Glutamatergic neuron (in vitro differentiated cells): ENCODE data around the gene UNC13C. TPM values are rescaled to one million over a fixed set of nuclear protein-coding genes. Genes with fewer than 3 reads are reported as not detected.

ENCODE experiments used
- DNase-seq: peaks from one replicate; pipeline ENCODE4 v3.0.0; 2022
- H3K27ac Mint-ChIP-seq: one replicate; pipeline ENCODE4 v1.8.0; 2020; ENCODE audit warnings: mild to moderate bottlenecking, mixed read lengths, inconsistent platforms; ENCODE audit not compliant: unreplicated experiment
- H3K27me3 Mint-ChIP-seq: one replicate; pipeline ENCODE4 v1.8.0; 2020; ENCODE audit warnings: mild to moderate bottlenecking, moderate library complexity, mixed read lengths, inconsistent platforms; ENCODE audit not compliant: unreplicated experiment
- H3K36me3 Mint-ChIP-seq: one replicate; pipeline ENCODE4 v1.8.0; 2020; ENCODE audit warnings: mild to moderate bottlenecking, mixed read lengths, inconsistent platforms; ENCODE audit not compliant: unreplicated experiment
- H3K4me1 Mint-ChIP-seq: one replicate; pipeline ENCODE4 v1.8.0; 2020; ENCODE audit warnings: mild to moderate bottlenecking, low read depth, mixed read lengths, inconsistent platforms; ENCODE audit not compliant: unreplicated experiment
- H3K4me3 Mint-ChIP-seq: one replicate; pipeline ENCODE4 v1.8.0; 2020; ENCODE audit warnings: mild to moderate bottlenecking, mixed read lengths, inconsistent platforms; ENCODE audit not compliant: unreplicated experiment
- H3K9me3 Mint-ChIP-seq: one replicate; pipeline ENCODE4 v1.8.0; 2020; ENCODE audit warnings: mild to moderate bottlenecking, moderate library complexity, mixed read lengths, inconsistent platforms; ENCODE audit not compliant: unreplicated experiment
- total RNA-seq: library from RNA; stranded (reverse); fragmentation: NEBNext Ultra II Directional; extraction: Animal tissue kit (Norgen Biotek cat#: 25700); gene quantifications from one replicate; pipeline ENCODE4 v1.2.1, GENCODE V29; 2021; ENCODE audit not compliant: unreplicated experiment
- TF ChIP-seq, protein P1 (sequence below): fragments of 200-600 bp; sonication (generic); IDR thresholded peaks from one replicate; pipeline ENCODE4 v1.5.0; 2021; ENCODE audit not compliant: partially characterized antibody, unreplicated experiment

Gene UNC13C
- total RNA-seq, 1 donor from 2014 or later = 0.49 TPM

DNA sequence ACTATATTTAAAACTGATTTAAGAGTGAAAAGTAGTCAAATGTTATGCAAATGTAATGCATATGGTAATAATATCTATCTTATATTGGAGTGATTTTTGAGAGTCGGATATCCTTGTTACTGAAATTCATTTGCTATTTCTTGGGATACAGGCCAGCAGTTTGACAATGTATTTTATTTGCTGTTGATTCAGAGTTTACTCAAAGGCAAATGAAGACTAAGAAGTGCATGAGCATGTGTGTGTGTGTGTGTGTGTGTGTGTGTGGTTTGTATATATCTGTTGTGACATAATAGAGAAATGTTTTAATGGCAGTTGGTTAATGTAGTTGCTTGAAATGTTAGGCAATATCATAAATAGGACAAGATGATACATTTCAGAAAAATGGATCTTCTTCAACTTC is 39.0 kb downstream of the UNC13C start:
- Mint-ChIP-seq H3K9me3 (no peaks in the 10 kb centered on the region), H3K27me3 (no peaks in the 10 kb centered on the region), H3K4me3 (no peak overlapping the region), H3K4me1 (no peaks in the 10 kb centered on the region), H3K36me3 (no peaks in the 10 kb centered on the region), H3K27ac (no peak overlapping the region)
- no peak for DNase-seq
- TF ChIP-seq, protein P1, sequence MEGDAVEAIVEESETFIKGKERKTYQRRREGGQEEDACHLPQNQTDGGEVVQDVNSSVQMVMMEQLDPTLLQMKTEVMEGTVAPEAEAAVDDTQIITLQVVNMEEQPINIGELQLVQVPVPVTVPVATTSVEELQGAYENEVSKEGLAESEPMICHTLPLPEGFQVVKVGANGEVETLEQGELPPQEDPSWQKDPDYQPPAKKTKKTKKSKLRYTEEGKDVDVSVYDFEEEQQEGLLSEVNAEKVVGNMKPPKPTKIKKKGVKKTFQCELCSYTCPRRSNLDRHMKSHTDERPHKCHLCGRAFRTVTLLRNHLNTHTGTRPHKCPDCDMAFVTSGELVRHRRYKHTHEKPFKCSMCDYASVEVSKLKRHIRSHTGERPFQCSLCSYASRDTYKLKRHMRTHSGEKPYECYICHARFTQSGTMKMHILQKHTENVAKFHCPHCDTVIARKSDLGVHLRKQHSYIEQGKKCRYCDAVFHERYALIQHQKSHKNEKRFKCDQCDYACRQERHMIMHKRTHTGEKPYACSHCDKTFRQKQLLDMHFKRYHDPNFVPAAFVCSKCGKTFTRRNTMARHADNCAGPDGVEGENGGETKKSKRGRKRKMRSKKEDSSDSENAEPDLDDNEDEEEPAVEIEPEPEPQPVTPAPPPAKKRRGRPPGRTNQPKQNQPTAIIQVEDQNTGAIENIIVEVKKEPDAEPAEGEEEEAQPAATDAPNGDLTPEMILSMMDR = no peak

DNA sequence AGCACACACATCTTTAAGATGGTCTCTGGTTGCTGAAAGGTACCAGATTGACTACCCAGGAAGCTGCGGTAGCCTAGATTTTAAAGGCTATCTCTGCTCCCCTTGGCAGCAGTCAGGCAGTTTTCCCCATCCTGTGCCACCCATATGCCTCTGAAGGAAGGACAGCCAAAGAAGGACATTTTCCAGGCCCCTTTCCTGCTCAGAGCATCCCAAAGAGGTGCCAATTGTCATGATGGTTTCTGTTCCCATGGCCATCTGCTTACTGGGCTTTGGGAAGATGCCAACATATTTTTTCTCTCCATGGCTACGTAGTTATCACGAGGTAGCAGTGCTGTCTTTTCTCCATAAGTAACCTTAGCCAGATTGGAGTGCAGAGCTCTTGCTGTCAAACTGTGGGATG is 39.7 kb downstream of the UNC13C start:
- DNase-seq = no peak
- Mint-ChIP-seq H3K27me3 (no peaks in the 10 kb centered on the region), H3K27ac (no peak overlapping the region), H3K9me3 (no peaks in the 10 kb centered on the region), H3K4me1 (no peaks in the 10 kb centered on the region), H3K36me3 (no peaks in the 10 kb centered on the region), H3K4me3 (no peak overlapping the region)
- TF ChIP-seq, protein P1 = no peak

DNA sequence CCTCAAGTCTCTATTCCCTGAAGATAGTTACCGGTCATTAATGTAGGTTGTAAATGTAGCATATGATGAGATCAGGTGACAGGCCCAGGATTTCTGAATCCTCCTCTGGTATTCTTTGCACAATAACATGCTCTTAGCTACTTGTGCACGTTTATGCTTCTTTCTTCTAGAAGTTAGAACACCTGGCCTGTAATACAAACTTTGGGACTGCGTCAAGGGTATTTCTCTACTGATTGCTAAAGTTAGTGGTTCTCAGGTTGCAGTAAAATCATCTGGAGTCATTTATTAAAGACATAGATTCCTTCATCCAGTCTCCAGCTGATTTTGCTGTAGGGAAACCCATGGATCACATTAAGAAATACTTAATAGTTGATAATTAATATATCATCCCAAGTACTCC is 48.0 kb downstream of the UNC13C start:
- no peak overlapping the region for H3K4me3 Mint-ChIP-seq
- H3K9me3 Mint-ChIP-seq = no peaks in the 10 kb centered on the region
- no peaks in the 10 kb centered on the region for H3K4me1 Mint-ChIP-seq
- no peak overlapping the region for H3K27ac Mint-ChIP-seq
- peaks cover 2% of the 10 kb centered on the region for H3K27me3 Mint-ChIP-seq
- TF ChIP-seq, protein P1 = no peak
- DNase-seq = no peak
- no peaks in the 10 kb centered on the region for H3K36me3 Mint-ChIP-seq

DNA sequence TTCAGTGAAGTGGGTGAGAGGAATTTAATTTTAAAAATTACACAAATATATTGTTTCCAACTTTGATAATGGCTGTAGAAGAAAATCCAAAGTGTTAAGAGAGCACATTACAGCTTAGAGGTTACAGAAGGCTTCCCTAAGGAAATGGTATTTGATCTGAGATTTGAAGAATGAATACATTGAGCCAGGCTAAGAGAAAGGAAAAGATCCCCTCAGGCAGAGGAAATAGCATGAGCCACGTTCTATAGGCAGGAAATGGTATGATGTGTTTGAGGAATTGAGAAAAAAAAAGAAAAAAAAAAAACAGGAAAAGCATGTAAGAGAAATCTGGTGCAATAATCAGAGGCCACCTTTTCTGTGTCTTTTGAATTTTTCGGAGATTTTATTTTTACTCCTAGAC is 48.6 kb downstream of the UNC13C start:
- TF ChIP-seq, protein P1 = no peak
- Mint-ChIP-seq H3K9me3 (no peaks in the 10 kb centered on the region), H3K4me3 (no peak overlapping the region), H3K27ac (no peak overlapping the region), H3K27me3 (peaks cover 2% of the 10 kb centered on the region), H3K36me3 (no peaks in the 10 kb centered on the region), H3K4me1 (no peaks in the 10 kb centered on the region)
- DNase-seq = no peak

DNA sequence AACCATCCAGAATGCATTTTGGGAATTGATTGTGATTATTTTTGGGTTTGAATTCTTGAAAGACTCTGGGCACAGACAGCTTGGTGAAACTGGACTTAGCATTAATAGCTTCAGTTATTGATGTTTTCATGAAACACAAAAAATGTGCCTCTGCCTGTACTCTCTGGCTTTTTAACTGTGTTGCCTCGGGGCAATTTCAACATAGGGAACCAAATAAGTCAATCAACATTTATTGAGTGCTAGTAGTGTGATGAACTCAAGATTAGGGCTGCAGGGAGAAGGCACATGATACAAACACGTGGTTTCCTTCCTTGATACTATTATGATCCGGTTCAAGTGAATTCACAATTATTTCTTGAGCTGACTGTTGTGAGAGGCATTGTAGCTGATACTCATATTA is 50.8 kb downstream of the UNC13C start:
- Mint-ChIP-seq H3K36me3 (no peaks in the 10 kb centered on the region), H3K9me3 (no peaks in the 10 kb centered on the region), H3K27me3 (peaks cover 2% of the 10 kb centered on the region), H3K27ac (no peak overlapping the region), H3K4me3 (no peak overlapping the region), H3K4me1 (no peaks in the 10 kb centered on the region)
- TF ChIP-seq, protein P1 = no peak
- no peak for DNase-seq
